Measurements from ENCODE around the gene CCDC185.

The CCDC185 gene

DNA sequence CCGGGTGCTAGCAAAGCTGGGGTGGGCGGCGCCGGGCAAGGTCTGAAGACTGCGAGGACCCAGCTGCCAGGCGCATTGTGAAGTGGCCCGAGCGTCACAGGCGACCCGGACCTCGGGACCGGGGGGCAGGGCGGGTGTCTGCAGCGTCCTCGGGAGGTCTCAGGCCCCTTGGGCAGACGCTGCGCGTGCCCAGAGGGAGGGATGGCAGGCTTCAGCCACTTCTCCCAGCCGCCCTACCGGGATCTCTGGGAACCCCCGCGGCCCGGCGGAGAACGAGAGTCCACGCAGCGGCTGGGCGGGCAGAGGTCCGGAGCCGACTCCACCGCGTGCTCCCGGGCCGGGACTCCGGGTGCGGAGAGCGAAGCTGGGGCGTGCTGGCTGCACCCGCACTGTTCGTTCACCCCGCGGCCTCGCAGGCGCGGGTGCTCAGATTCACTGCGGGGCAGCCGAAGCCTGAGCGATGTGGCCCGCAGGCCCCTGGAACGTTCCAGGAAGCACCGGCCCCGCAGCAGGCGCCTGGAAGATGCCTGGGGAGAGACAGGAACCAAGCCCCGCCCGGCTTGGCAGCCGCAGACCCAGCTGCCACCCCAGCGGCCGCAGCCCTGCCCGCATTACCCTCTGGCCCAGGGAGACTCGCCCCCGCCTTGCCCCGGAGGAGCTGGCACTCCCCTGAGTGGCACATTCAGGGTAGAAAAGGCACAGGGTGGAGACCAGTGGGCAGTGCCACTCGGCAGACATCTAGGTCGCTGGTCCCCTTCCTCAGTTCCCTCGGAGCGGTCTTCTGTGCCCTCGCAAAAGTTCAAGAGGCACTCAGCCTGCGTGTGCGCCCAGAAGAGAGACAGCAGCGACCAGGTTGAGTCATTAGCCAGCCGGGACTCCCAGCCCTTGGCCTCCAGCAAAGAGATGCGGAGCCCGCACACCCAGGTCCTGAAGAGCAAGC is at the start of gene CCDC185:
Gene CCDC185 (plus strand): TSS at position 141 of the 940 bp plus-strand sequence. CDS start 61 bp downstream, at position 202.
- Histone ChIP-seq H3K9me3 (ENCODE audit: control insufficient read depth, insufficient read depth, low read depth, low read length) (no peaks in the 10 kb centered on the region; the same call in 1 of the 2 replicates), H3K4me3 (ENCODE audit: low read depth, low read length) (no peak within 1 kb of the TSS; the same call in 1 of the 2 replicates), H3K4me1 (ENCODE audit: control insufficient read depth, insufficient read depth, low read length) (no peaks in the 10 kb centered on the region), H3K36me3 (ENCODE audit: control insufficient read depth in 2 of 2, insufficient read depth in 1 of 2, low read length in 2 of 2) (no peaks in the 10 kb centered on the region), H3K27ac (ENCODE audit: extremely low read depth, low read depth, low read length) (no peak within 1 kb of the TSS)
- TF ChIP-seq ZNF555 (tag by site-specific recombination; conservative IDR thresholded peaks at IDR 0.05) (no peak), OVOL3 (tag by site-specific recombination; IDR thresholded peaks at IDR 0.05) (no peak), ZNF660 (tag by site-specific recombination; IDR thresholded peaks at IDR 0.05) (no peak), ZEB2 (tag by site-specific recombination; IDR thresholded peaks at IDR 0.05) (no peak), ZNF423 (tag by site-specific recombination; IDR thresholded peaks at IDR 0.05) (no peak), KLF8 (tag by site-specific recombination; IDR thresholded peaks at IDR 0.05) (no peak), ZFP37 (tag by site-specific recombination; IDR thresholded peaks at IDR 0.05) (no peak), ZIC2 (tag by site-specific recombination; IDR thresholded peaks at IDR 0.05) (no peak), ZNF133 (tag by site-specific recombination; IDR thresholded peaks at IDR 0.05) (no peak), FEZF1 (tag by site-specific recombination; IDR thresholded peaks at IDR 0.05) (no peak), MZF1 (tag by site-specific recombination; IDR thresholded peaks at IDR 0.05; ENCODE audit: borderline replicate concordance) (no peak), ZNF175 (tag by site-specific recombination; IDR thresholded peaks at IDR 0.05) (no peak), ZNF266 (tag by site-specific recombination; IDR thresholded peaks at IDR 0.05; ENCODE audit: low read depth) (no peak), ZNF707 (tag by site-specific recombination; IDR thresholded peaks at IDR 0.05) (no peak), ZNF830 (tag by site-specific recombination; IDR thresholded peaks at IDR 0.05; ENCODE audit: low read depth) (no peak)
- TF ChIP-seq, protein P1, sequence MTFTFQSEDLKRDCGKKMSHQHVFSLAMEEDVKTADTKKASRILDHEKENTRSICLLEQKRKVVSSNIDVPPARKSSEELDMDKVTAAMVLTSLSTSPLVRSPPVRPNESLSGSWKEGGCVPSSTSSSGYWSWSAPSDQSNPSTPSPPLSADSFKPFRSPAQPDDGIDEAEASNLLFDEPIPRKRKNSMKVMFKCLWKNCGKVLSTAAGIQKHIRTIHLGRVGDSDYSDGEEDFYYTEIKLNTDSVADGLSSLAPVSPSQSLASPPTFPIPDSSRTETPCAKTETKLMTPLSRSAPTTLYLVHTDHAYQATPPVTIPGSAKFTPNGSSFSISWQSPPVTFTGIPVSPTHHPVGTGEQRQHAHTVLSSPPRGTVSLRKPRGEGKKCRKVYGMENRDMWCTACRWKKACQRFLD (tag by site-specific recombination; IDR thresholded peaks at IDR 0.05): no peak
- CTCF ChIA-PET: no interaction called here
- POLR2A ChIA-PET: no interaction called here

DNA sequence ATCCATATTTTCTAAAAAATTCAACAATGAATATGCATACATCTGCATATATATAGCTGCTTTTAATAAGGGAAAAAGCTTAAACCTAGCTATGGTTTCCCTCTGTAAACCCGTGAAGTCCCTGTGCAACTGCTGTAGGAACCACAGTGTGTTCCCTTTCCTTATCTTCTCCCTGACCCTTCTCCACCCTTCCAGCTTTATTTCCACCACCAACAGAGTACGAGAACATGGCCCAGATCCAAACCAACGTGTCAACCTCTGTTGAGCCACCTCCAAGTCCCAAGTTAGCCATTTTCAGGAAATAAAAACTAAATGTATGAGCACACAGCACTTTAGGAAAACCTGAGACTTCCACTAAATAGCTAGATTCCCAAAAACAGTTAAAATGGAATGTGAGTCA is 49.5 kb upstream of the CCDC185 start:
- Histone ChIP-seq H3K4me1 (ENCODE audit: control insufficient read depth, insufficient read depth, low read length) (no peaks in the 10 kb centered on the region), H3K27ac (ENCODE audit: extremely low read depth, low read depth, low read length) (no peak overlapping the region), H3K9me3 (ENCODE audit: control insufficient read depth, insufficient read depth, low read depth, low read length) (no peaks in the 10 kb centered on the region), H3K36me3 (ENCODE audit: control insufficient read depth in 2 of 2, insufficient read depth in 1 of 2, low read length in 2 of 2) (no peaks in the 10 kb centered on the region), H3K4me3 (ENCODE audit: low read depth, low read length) (no peak overlapping the region)
- POLR2A ChIA-PET: no interaction called here
- TF ChIP-seq HOXD13 (CRISPR knock-in tag; IDR thresholded peaks at IDR 0.05; ENCODE audit: borderline replicate concordance): no peak
- TF ChIP-seq KLF9 (tag by site-specific recombination; IDR thresholded peaks at IDR 0.05; ENCODE audit: low read depth): no peak
- TF ChIP-seq GLIS1 (tag by site-specific recombination; IDR thresholded peaks at IDR 0.05): no peak
- no peak for TF ChIP-seq ZNF16 (tag by site-specific recombination; IDR thresholded peaks at IDR 0.05; ENCODE audit: low read depth)
- no peak for TF ChIP-seq ZNF792 (tag by site-specific recombination; IDR thresholded peaks at IDR 0.05)
- no peak for TF ChIP-seq ZFHX2 (tag by site-specific recombination; conservative IDR thresholded peaks at IDR 0.05)
- TF ChIP-seq ZNF133 (tag by site-specific recombination; IDR thresholded peaks at IDR 0.05): no peak
- TF ChIP-seq SCRT1 (tag by site-specific recombination; IDR thresholded peaks at IDR 0.05; ENCODE audit: borderline replicate concordance): no peak
- TF ChIP-seq ZNF341 (tag by site-specific recombination; IDR thresholded peaks at IDR 0.05; ENCODE audit: low read depth): no peak
- no peak for TF ChIP-seq ZNF426 (tag by site-specific recombination; IDR thresholded peaks at IDR 0.05)
- TF ChIP-seq HOXC10 (CRISPR knock-in tag; IDR thresholded peaks at IDR 0.05): no peak
- CTCF ChIA-PET: interaction anchor here (0.7 to 1.4 kb wide), 3 partner anchors 15 to 1525 kb away, joined by 3 to 4 read pairs (median 3); no protein-coding TSS in a partner anchor

All from HEK293 (cell line).